Stimulated activated CD4-positive, alpha-beta T cell treated with anti-CD3 and anti-CD28 coated beads, Interleukin-15, amount 100 ng/mL, for 1 hour (primary cell): ENCODE data around the gene IREB2.

Experiments used
- DNase-seq, 2 donors: peaks; one replicate each; pipeline ENCODE4 v3.0.0-alpha.2; 2020; ENCODE audit warnings: low read depth in 1 of 2, low spot score in 1 of 2

IREB2 gene

DNA sequence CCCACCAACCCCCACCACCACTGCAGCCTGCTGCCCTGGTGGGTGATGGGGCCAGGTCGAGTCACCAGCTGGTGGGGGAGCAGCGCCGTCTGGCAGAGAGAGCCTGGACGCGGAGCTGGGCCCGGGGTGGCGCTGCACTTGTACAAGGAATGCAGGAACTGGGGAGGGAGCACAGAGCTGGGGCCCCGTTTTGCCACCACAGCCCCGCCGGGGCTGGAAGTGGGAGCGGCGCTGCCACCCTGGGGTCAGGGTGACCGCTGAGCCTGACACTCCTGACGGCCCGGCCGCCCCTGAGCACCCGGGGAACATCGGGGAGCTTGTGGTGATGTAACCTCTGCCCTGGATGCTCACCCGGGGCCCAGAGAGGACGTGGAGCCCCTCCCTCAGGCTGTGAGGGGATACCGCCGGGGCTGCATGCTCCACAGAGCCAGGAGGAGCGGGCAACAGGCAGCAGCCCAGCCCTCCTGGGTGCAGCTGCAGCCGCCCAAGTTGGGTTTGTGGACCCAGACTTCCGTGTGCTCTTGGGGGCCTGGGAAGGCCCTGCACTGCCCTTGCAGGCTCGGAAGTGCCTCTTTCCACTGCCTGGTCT lies 32.6 kb upstream of the IREB2 start:
- DNase-seq: no peak

DNA sequence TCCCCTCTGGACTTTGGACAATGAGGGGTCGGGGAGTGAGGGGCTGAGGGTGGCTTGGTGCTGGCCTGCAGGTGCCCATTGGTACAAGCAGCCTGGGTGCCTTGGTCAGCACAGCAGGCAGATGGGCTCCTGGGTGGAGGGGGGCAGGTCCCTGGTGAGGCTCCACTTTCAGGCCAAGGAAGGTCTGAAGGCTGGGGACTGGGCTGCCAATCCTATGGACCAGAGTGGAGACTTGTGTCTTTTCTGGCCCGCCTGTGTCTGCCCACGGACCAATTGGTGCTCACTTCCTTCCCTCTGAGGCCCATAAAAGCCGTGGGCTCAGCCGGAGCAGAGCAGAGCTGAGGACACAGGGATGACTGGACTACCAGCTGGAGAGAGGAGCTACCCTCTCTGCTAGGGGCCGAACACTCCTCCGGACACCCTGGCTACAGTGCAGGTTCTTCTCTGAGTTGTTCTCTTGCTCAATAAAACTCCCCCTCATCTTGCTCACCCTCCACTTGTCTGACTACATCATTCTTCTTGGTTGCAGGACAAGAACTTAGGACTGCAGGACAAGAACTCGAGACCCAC lies 31.9 kb upstream of the IREB2 start:
- no peak for DNase-seq

DNA sequence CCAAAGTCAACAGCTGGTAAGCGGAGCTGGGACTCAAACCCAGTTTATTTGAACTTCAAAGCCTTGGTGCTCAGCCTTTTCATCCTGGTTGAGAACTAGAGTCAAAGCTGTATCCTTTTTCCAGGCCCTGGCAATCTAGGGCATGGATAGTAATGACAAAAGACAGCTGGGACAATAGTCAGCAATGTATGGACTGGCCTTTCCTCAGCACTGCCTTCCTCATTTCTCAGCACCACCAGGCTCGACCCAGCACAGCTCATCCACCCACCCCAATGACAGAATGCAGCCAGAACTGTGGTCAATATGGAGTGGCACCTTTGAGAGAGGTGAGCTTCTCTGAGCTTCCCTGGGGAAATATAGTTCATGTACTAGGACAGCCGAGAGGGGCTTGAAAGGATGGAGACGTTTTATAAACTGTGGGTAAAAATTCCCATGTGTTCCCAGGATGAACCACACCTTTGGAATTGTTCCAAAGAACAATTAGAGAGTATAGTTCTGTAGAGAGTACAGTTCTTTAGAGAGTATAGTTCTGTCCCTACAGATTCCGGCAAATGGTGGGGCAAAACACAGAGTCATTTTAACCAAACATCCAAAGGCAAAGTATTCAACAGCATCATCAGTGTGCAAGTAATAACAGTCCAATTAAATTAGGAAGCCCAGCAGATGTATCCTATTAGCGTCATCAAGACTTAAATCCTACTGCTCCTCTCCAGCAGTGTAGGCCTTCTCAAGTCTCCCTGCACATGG lies 30.2 kb upstream of the IREB2 start:
- no peak for DNase-seq

DNA sequence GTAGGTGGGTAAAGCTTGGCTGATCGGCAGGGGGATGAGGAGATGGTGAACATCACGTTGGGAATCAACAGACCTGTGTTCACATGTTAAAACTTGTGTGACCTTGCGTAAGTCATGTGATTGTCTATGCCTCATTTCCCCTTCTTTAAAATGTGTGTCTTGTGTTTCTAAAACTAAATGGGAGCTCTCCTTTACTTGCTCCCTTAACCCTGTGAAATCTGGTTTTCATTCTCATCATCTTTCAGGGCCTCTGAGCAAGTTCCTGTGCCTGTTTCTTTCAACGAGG lies 29.7 kb upstream of the IREB2 start:
- DNase-seq: no peak

DNA sequence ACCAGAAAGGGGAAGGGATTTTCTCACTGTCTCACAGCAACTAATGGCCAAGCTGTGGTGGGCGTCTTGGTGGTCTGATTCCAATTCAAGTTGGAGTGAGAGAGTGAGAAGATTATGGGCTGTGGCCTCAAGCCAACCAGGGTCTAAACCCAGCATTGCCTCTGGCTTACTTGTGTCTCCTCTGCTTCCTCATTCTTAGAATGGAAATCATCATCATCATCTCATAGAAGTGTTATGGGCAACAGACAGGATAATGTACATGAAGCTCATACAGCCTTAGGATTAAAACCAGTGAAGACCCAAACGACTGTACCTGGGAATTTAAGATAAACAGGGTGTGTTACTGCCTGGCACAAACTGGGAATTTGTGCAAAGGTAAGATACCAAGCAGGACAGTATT lies 29.1 kb upstream of the IREB2 start:
- no peak for DNase-seq

DNA sequence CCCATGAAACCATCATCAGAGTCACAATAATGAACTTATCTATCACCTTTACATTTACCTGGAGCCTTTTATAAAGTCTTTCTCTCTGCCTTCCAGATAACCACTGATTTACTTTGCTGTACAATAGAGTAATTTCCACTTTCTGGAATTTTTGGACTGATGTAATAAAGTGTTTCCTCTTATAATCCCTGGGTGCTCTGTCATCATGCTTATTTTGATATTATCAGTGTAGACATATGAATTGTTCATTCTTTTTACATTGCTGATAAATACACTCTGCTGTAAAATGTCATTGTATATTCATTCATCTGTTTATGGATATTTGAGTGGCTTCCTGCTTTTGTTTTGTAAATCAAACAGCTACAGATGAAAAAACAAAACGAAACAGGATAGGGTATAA lies 27.0 kb upstream of the IREB2 start:
- no peak for DNase-seq

DNA sequence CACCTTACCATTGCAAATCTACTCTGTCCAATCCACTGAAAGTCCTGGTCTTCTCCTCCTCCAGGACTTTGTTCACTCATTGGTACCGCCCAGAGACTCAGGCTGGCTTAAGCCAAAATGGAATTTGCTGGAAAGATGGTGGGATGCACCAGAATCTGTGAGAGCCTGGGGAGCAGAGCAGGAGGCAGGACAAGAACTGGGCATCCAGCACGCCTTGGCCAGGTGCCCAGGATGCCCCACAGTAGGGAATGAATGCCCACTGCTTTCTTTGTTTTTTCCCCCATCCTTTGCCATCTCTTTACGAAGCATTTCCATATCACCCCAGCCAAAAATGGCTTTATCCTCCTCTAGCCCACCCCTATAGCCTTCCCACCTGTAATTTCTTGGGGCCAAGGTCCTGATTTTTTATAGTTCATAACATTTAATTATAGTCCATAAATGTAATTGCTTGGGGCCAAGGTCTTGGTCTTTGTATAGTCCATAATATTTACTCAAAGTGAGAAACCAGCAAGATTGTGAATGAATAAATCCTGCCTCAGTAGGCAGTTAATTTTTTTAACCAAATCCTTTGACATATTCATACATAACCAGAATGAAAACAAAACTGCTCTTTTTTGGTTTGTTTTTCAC lies 23.3 kb upstream of the IREB2 start:
- DNase-seq: no peak

DNA sequence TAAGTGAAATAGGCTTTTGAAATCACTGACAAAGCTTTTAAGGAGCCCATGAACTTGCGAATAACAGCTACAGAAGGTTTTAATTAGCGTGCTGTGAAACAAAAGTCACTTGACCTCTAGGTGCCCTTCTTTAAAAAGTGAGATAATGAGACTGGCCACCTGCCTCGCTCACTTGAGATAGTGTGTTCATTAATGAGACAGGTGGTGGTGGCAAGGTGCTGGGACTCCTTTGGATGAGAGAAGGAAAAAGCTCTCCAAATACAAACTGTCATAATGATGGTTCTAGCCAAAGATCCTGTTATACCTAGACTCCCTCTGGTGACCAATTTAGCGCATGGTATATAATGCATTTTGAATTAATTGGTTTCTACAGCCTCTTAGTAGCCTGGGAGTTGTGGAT lies 22.7 kb upstream of the IREB2 start:
- no peak for DNase-seq

DNA sequence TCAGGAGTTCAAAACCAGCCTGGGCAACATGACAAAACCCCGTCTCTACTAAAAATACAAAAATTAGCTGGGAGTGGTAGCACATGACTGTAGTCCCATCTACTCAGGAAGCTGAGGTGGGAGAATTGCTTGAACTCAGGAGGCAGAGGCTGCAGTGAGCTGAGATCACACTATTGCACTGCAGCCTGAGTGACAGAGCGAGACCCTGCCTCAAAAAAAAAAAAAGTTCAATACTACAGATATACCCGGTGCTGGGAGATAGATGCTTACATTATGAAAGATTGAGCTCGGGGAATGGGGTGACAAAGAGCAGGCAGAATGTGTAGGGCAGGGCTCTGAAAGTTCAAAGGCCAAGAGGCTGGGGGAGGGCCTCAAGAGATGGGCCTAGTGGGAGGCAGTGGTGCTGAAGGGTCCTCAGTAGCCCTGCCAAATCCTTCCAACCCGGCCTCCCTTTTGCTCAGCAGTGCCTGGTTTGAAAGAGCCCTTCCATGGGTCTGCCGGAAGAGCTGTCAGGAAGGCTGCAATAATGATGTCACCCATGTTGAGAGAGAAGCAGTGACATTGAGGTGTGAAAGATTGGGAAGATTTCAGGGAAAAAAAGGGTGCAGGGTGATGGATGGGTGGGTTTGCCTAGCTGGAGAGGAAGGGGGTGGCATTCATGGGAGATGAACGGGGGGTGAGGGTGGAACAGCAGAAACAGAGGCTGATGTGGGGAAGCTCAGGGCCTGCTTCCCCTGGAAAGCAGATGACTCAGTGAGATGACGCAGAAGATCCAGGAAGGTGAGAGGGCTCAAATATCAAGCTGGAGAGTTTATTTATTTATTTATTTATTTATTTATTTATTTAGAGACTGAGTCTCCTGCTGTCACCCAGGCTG lies 20.0 kb upstream of the IREB2 start:
- no peak for DNase-seq

DNA sequence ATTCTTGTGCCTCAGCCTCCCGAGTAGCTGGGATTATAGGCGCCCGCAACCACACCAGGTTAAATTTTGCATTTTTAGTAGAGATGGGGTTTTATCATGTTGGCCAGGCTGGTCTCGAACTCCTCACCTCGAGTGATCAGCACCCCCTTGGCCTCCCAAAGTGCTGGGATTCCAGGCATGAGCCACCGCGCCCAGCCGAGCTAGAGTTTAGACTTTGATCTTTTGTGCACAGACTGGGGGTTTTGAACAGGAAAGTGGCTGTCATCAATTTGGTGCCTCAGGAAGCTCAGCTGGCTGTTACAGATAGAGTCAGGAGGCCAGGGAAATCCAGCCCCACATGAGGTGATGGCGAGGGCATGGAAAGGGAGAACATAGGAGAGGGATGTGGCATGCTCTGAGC lies 19.3 kb upstream of the IREB2 start:
- DNase-seq: no peak

DNA sequence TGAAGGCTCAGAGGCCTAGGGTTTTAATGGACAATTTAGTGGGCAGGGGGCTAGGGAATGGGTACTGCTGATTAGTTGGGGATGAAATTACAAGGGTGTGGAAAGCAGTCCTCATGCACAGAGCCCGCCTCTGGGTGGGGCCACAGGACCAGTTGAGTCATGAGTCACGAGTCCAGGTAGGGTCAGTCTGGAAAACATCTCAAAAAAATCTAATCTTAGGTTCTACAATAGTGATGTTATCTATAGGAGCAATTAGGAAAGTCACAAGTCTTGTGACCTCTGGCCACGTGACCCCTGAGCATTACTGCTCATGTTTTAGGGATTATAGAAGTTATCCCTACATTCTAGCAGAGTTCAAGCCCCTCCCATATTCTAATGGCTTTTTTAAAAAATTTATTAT lies 18.6 kb upstream of the IREB2 start:
- DNase-seq: no peak

DNA sequence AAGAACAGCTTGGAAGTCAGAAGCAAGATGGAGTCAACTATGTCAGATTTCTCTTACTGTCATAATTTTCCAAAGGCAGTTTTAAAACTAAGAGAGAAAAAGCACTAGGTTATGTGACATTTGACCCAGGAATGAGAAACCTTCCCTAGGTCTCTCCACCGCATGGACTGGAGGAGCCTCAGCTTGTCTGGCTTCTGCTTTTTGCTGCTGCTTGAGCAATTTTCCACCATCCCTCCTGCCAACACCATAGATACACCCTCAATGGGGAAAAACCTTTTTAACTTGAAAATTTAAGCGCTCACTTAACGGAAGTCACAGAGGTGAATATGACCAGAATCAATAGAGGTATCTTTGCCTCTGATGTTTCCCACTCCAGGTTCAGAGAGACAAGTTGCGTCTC lies 17.8 kb upstream of the IREB2 start:
- no peak for DNase-seq

DNA sequence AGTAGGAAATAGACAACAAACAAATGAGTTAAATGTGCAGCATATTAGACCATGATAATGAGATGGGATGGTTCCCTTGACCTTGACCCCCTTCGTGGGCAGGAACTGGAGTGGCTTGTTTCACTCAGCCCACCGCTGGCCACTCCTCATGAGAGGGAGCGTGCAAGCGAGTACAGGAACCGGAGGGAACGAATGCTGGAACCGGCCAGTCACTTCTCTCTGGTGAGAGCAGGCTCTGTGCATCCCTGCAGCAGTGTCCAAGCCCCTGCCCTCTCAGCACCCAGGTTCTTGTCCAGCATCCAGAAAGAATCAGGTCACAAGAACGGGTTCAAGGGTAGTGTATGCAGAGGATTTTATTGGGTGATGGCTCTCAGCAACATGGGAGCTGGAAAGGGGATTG lies 17.2 kb upstream of the IREB2 start:
- DNase-seq: no peak

DNA sequence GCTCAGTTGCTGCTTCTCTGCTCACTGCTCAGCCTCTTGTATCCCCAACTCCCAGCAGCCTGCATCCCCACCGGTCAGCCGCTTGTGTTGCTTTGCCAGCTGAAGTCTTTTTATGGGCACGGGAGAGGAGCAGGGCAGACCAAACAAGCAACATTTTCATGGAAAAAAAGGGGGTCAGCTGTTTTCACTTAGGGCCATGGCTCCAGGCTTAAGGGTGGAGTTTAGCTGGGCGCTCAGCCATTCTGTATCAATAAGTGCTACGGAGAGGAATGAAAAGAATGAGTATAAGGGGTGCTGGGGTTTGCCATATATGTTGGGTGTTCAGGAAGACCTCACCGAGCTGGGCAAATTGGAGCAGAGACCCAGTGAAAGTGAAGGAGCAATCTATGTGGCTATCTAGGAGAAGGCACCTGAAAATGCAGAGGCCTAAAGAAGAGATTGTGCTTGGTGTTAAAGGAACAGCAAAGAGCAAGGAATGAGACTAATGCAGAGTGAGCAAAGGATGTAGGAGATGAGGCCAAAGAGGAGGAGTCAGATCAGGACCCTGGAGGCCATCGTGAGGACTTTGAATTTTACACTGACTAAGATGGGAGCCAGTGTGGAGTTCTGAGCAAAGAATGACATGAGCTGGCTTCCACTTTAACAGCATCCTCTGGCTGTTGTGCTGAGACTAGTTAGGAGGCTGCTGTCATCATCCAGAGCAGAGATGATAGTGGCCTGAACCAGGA lies 16.6 kb upstream of the IREB2 start:
- no peak for DNase-seq

DNA sequence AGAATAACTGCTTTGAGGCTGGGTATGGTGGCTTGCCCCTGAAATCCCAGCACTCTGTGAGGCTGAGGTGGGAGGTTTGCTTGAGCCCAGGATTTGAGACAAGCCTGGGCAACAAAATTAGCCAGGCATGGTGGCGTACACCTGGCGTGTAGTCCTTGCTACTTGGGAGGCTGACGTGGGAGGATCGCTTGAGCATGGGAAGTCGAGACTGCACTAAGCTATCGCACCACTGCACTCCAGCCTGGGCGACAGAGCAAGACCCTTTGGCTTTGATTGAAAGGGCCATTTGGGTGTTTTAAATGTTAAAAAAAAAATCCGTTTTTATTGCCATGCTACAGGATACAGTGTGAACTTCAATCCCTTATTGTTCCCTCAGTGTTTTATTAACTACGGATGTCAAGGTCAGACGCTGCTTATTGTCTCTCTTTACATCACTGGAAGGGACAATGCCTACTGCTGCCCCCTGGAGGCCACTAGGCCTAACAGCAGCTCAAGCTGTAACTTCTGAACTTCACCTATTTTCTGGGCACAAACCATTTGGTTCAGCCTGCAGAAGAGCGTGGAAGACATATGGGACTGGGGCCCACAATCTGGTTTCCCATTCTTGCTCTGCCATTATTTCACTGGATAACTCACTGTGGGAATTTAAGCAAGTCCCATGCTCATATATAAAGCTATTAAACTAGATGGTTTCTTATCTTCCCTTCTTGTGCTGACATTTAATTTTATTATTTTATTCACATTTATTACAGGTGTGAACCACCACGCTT lies 15.3 kb upstream of the IREB2 start:
- DNase-seq: peak; percentile 26 to 38

DNA sequence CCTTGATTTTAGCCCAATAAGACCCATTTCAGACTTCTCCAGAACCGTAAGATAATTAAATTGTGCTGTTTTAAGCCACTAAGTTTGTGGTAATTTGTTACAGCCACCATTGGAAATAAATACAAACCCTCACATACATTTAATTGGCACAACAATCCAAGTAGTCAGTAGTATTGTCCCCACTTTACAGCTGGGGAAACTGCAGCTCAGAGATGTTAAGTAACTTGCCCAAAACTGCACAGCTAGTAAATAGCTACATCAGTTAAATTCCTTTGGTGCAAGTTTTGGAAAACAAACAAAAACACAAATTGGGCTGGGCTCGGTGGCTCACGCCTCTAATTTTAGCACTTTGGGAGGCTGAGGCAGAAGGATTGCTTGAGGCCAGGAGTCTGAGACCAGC lies 13.3 kb upstream of the IREB2 start:
- DNase-seq: no peak

DNA sequence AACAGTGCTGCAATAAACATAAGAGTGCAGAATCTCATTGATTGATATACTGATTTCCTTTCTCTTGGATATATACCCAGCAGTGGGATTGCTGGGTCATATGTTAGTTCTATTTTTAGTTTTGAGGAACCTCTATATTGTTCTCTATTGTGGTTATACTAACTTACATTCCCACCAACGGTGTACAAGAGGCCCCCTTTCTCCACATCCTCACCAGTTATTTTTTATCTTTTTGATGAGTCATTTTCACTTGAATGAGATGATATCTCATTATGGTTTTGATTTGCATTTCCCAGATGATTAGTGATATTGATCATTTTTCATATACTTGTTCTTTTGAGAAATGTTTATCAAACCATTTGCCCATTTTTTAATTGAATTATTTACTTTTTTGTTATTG lies 12.4 kb upstream of the IREB2 start:
- DNase-seq: no peak

DNA sequence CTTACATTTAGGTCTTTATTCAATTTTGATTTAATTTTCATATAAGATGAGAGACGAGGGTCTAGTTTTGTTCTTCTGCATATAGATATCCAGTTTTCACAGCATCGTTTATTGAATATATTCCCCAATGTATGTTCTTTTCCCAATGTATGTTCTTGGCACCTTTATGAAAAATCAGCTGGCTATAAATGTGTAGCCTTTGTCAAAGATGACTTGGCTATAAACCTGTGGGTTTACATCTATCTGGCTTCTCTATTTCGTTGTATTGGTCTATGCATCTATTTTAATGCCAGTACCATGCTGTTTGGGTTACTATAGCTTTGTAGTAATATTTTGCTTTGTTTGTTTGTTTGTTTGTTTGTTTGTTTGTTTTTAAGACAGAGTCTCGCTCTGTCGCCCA lies 11.7 kb upstream of the IREB2 start:
- DNase-seq: no peak

DNA sequence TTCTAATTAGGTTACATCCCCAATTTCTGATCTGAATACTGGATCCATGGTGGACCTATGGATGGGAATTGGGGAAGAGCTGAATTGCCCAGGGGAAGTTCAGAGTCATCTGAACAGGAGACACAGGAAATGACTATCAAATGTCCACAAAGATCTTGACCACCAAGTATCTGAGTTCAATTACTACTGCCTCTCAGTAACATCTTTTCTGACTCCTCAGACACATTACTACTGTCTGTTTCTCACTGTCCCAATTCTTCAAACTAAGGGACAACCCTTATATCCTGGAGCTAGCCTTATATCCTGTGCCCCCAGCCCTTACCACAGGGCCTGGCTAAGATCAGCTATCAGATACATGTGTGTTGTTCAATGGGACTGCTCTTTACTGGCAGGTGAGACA lies 10.1 kb upstream of the IREB2 start:
- no peak for DNase-seq

DNA sequence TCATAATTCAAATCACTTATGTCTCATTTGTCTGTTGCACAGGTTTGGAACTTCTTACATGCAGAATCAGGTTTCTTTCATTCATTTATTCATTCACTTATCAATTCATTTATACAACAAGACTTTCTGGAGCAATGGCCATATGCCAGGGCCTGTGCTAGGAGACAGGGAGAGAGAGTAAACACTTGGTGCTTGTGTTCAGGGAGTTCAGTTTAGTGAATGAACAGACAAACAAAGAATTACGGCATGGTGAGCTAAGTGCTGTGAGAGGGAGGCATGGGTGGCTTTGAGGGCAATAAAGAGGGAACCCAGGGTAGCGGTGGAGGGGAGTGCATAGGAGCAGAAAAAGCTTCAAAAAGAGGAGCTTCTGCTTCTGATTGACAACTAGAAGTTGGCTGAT lies 8.5 kb upstream of the IREB2 start:
- DNase-seq: no peak
